Measurements from ENCODE around the gene SLC8A1.

SLC8A1 gene

GRCh38 chr2:40329739-40330030 is 122.2 kb downstream of the SLC8A1 start:
- no peak for TF ChIP-seq CTCF (IDR thresholded peaks at IDR 0.05; ENCODE audit: low read depth, low read length)
- no peak for DNase-seq (ENCODE audit: extremely low read depth, low read depth)

- no peak for DNase-seq (ENCODE audit: extremely low read depth, low read depth)
- TF ChIP-seq CTCF (IDR thresholded peaks at IDR 0.05; ENCODE audit: low read depth, low read length): no peak
Measured at GRCh38 chr2:40325116-40325515, 126.8 kb downstream of the SLC8A1 start.

- no peak for DNase-seq (ENCODE audit: extremely low read depth, low read depth)
- no peak for TF ChIP-seq CTCF (IDR thresholded peaks at IDR 0.05; ENCODE audit: low read depth, low read length)
Measured at GRCh38 chr2:40324656-40325055, 127.2 kb downstream of the SLC8A1 start.

GRCh38 chr2:40321822-40322221 is 130.1 kb downstream of the SLC8A1 start:
- no peak for TF ChIP-seq CTCF (IDR thresholded peaks at IDR 0.05; ENCODE audit: low read depth, low read length)
- DNase-seq (ENCODE audit: extremely low read depth, low read depth): no peak

- DNase-seq (ENCODE audit: extremely low read depth, low read depth): no peak
- no peak for TF ChIP-seq CTCF (IDR thresholded peaks at IDR 0.05; ENCODE audit: low read depth, low read length)
Measured at GRCh38 chr2:40321016-40321623, 130.8 kb downstream of the SLC8A1 start.

GRCh38 chr2:40318921-40319320 is 133.0 kb downstream of the SLC8A1 start:
- no peak for DNase-seq (ENCODE audit: extremely low read depth, low read depth)
- TF ChIP-seq CTCF (IDR thresholded peaks at IDR 0.05; ENCODE audit: low read depth, low read length): no peak

GRCh38 chr2:40317761-40318160 is 134.1 kb downstream of the SLC8A1 start:
- no peak for TF ChIP-seq CTCF (IDR thresholded peaks at IDR 0.05; ENCODE audit: low read depth, low read length)
- no peak for DNase-seq (ENCODE audit: extremely low read depth, low read depth)

Measured in AG09319 (cell line).